GM12801 (cell line): Measurements from ENCODE around the gene HNRNPL.

Experiments
- TF ChIP-seq, protein P1 (sequence below): IDR thresholded peaks from one replicate; pipeline ENCODE4 v1.5.1; 2011; ENCODE audit warnings: control low read depth; ENCODE audit not compliant: insufficient read length; ENCODE audit errors: extremely low read depth

The HNRNPL gene

DNA sequence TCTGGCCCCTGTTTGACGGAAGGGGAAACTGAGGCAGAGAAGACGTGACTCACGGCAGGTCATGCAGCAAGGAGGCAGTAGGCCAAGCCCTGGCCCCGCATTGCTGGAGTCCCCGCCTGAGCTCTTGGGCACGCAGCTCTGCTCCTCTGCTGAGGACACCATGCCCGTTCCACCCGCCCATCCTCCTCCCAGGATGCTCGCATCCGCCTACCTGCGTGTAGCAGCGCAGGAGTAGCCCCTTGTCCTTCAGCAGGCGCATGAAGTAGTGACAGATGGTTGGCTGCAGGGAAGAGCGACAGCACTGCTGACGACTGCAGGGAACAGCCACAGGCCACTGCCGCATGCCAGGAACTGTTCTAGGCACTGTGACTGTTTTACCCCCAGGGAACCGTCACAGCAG lies 39.1 kb upstream of the HNRNPL start:
- TF ChIP-seq, protein P1, sequence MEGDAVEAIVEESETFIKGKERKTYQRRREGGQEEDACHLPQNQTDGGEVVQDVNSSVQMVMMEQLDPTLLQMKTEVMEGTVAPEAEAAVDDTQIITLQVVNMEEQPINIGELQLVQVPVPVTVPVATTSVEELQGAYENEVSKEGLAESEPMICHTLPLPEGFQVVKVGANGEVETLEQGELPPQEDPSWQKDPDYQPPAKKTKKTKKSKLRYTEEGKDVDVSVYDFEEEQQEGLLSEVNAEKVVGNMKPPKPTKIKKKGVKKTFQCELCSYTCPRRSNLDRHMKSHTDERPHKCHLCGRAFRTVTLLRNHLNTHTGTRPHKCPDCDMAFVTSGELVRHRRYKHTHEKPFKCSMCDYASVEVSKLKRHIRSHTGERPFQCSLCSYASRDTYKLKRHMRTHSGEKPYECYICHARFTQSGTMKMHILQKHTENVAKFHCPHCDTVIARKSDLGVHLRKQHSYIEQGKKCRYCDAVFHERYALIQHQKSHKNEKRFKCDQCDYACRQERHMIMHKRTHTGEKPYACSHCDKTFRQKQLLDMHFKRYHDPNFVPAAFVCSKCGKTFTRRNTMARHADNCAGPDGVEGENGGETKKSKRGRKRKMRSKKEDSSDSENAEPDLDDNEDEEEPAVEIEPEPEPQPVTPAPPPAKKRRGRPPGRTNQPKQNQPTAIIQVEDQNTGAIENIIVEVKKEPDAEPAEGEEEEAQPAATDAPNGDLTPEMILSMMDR: no peak

DNA sequence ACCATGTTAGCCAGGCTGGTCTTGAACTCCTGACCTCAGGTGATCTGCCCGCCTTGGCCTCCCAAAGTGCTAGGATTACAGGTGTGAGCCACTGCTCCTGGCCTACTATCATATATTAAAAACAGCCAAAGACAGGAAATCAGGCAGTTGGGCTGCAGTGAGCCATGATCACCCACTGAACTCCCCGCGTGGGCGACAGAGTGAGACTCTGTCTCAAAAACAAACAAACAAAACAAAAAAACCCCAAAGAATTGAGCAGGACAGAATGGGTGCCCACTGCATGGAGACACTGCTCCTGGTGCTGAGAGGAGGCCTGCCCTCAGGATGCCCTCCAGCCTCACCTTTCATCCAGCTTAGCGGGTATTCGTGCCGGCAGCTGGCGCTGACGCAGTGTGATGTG lies 33.5 kb upstream of the HNRNPL start:
- TF ChIP-seq, protein P1: no peak

DNA sequence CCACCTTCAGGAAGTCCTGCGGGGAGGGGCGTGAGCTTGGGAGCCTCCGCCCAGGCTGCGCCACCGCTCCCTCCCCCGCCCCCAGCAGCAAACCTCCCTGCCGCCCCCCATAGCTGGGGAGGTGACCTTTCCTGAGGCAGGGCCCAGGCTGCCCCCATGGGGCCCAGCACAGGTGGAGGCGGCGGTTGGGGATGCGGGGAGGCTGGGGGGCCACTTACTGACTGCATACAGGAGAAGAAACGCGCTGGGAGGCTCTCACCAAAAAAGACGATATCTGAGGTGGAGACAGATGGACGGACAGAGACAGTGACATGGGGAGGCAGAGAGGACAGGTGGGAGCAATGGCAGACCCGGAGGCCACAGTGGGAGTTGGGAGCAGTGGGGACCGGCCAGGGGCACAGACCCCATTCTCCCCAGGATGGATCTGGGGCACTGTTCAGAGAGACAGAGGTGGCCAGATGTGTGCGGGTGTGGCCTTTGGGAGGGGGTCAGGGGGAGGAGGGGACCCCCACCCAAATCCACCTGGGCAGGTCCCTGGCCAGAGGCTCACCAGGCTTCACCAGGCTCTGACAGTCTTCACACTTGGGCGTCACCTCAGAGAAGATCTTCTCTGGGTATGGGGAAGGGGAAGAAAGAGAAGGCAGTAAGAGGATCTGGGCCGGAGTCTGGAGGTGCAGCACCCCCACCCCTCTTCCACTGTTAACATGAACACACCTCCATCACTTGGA lies 31.3 kb upstream of the HNRNPL start:
- TF ChIP-seq, protein P1: no peak

DNA sequence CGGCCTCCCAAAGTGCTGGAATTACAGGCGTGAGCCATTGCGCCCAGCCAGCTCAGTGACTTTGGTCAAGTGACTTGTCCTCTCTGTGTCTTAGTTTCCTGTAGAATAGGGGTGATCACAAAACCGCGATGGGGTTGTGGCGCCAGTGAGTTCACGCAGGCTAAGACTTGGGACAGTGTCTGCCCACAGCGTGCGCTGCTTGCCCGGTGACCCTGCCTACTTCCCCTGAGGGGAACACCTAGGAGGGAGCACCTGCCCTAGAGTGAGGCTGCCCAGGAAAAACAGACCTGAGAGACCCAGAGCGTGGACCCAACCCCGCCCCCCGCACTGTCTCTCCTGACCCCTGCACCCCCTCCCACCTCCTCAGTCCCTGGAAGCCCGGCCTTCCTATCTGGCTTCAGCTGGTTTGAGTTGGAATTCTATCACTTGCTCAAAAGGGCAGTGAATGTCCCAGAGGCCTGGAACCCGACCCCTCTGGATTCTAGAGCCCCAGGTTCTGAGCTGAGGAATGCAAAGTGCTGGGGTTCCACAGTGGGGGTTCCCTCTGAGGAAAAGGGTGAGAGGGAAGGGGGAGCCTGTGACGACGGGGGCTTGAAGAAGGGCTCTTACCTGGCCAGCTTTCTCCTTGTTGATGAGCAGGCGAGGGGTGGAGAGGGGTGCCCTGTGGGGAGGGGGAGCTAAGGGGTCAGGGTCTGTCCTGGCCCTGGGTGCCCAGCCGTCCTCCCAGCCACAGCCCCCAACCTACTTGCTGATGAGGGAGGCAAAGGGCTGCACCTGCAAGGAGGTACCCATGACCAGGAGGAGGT lies 30.5 kb upstream of the HNRNPL start:
- TF ChIP-seq, protein P1: no peak

DNA sequence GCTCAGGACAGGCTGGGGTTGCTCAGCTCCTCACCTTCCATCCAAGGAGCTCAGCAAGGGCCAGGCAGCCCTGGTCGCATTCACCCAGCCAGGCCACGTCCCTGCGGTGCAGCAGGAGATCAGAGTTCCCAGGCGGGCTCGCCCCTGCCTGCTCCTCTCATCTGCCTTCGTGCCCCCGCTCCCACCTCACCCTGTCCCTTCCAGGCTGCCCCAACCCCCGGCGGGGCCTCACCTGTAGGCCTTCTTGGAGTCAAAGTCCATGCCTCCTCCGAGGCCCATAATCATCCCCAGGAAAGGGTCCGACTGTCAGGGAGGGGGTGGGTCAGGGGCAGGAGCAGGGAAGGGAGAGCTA lies 29.6 kb upstream of the HNRNPL start:
- TF ChIP-seq, protein P1: no peak

DNA sequence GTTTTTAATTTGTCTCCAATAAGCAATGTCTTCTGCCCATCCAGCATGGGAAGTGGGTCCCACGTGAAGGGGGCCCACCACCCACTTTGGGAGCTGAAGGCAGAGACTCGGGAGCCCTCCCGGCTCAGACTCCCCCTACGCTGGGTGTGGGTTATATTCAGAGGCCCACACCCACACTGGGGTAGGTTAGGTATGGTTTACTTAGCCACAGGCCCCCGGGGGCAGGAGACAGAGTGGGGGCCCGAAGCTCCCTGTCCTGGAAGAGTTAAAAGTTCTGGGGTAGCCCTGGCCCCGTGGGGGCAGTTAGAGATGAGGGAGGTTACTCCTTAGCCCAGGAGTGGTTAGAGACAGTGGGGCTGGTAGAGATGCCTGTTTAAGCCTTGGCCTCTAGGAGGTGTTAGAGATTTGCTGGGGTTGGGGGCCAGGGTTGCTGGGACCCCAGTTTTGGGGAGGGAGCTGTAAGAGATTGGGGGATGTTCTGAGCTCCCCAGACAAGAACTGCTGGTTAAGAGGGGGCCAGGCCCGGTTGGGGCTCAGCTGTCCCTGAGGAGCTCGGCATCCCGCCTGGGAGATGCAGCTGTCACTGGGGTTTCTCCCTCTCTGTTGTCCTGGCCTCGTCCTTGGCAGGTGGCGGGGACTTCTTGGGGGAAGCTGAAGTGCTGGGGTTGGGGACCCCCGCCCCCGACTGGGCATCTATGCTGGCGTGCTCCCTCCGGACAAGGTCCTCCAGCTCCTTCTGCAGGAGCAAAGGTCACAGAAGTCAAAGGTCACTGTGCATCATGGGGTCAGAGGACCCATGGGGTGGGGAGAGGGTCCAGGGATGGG lies 29.0 kb upstream of the HNRNPL start:
- TF ChIP-seq, protein P1: no peak
